Measurements from ENCODE around the gene SDK2.

DNA sequence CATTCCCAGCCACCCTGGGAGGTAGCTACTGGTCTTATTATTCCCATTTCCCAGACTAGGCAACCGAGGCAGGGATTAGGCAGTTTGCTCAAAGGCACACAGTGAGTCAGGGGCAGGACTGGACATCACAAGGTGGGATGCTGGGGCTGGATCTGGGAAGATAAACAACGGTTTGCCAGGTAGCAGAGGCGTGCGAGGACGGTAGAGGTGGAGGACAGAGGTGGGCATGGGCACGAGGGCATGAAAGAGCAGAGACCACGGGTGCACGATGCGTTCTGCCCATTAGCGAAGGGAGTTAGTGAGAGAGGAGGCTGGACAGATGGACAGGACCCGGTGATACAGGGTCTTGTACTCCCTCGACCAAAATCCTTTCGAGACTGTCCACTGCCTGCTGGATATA, 148.0 kb downstream of the SDK2 start:
- TF ChIP-seq, protein P1, sequence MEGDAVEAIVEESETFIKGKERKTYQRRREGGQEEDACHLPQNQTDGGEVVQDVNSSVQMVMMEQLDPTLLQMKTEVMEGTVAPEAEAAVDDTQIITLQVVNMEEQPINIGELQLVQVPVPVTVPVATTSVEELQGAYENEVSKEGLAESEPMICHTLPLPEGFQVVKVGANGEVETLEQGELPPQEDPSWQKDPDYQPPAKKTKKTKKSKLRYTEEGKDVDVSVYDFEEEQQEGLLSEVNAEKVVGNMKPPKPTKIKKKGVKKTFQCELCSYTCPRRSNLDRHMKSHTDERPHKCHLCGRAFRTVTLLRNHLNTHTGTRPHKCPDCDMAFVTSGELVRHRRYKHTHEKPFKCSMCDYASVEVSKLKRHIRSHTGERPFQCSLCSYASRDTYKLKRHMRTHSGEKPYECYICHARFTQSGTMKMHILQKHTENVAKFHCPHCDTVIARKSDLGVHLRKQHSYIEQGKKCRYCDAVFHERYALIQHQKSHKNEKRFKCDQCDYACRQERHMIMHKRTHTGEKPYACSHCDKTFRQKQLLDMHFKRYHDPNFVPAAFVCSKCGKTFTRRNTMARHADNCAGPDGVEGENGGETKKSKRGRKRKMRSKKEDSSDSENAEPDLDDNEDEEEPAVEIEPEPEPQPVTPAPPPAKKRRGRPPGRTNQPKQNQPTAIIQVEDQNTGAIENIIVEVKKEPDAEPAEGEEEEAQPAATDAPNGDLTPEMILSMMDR (IDR thresholded peaks at IDR 0.05), result no peak
- no peak for TF ChIP-seq POLR2A (IDR thresholded peaks at IDR 0.05)
